Measurements from ENCODE around the gene OGDH.

The OGDH gene

GRCh38 chr7:44617225-44617890 is 10.9 kb downstream of the OGDH start:
- DNase-seq (ENCODE audit: insufficient read length, low spot score), result no peak
- FAIRE-seq, result no peak

- no peak for FAIRE-seq
- DNase-seq (ENCODE audit: insufficient read length, low spot score), result no peak
Measured at GRCh38 chr7:44618045-44618444, 11.6 kb downstream of the OGDH start.

- FAIRE-seq (no peak), DNase-seq (ENCODE audit: insufficient read length, low spot score) (no peak)
Measured at GRCh38 chr7:44618753-44619152, 12.3 kb downstream of the OGDH start.

- no peak for FAIRE-seq
Measured at GRCh38 chr7:44621034-44621749, 14.8 kb downstream of the OGDH start.

GRCh38 chr7:44621750-44622103 is 15.3 kb downstream of the OGDH start:
- FAIRE-seq, result no peak
- DNase-seq (ENCODE audit: insufficient read length, low spot score), result no peak

More at GRCh38 chr7:44621034-44621749, 14.8 kb downstream of the OGDH start:
- DNase-seq (ENCODE audit: insufficient read length, low spot score), result no peak

GRCh38 chr7:44622342-44623151 is 16.1 kb downstream of the OGDH start:
- no peak for FAIRE-seq
- DNase-seq (ENCODE audit: insufficient read length, low spot score), result no peak

GRCh38 chr7:44624318-44624717 is 17.9 kb downstream of the OGDH start:
- no peak for FAIRE-seq
- DNase-seq (ENCODE audit: insufficient read length, low spot score), result no peak

- DNase-seq (ENCODE audit: insufficient read length, low spot score), result no peak
- FAIRE-seq, result no peak
Measured at GRCh38 chr7:44625526-44626471, 19.4 kb downstream of the OGDH start.

- FAIRE-seq (no peak), DNase-seq (ENCODE audit: insufficient read length, low spot score) (no peak)
Measured at GRCh38 chr7:44626620-44627019, 20.2 kb downstream of the OGDH start.

GRCh38 chr7:44629829-44630522 is 23.5 kb downstream of the OGDH start:
- DNase-seq (ENCODE audit: insufficient read length, low spot score) (no peak), FAIRE-seq (no peak)

- no peak for DNase-seq (ENCODE audit: insufficient read length, low spot score)
- no peak for FAIRE-seq
Measured at GRCh38 chr7:44630792-44631457, 24.5 kb downstream of the OGDH start.

GRCh38 chr7:44631458-44632115 is 25.2 kb downstream of the OGDH start:
- DNase-seq (ENCODE audit: insufficient read length, low spot score) (no peak), FAIRE-seq (no peak)

GRCh38 chr7:44632196-44632595 is 25.8 kb downstream of the OGDH start:
- FAIRE-seq, result no peak

GRCh38 chr7:44633254-44634186 is 27.1 kb downstream of the OGDH start:
- DNase-seq (ENCODE audit: insufficient read length, low spot score) (no peak), FAIRE-seq (no peak)

More at GRCh38 chr7:44632196-44632595, 25.8 kb downstream of the OGDH start:
- DNase-seq (ENCODE audit: insufficient read length, low spot score), result no peak

GRCh38 chr7:44634187-44634838 is 27.9 kb downstream of the OGDH start:
- FAIRE-seq (no peak), DNase-seq (ENCODE audit: insufficient read length, low spot score) (no peak)

GRCh38 chr7:44634839-44635591 is 28.6 kb downstream of the OGDH start:
- DNase-seq (ENCODE audit: insufficient read length, low spot score) (no peak), FAIRE-seq (no peak)

Measured in HTR-8/SVneo (cell line).